Kidney (tissue), 14 donors: ENCODE results near the gene TTLL5. TPM values are rescaled to one million over a fixed set of nuclear protein-coding genes. Genes with fewer than 3 reads are reported as not detected.

Experiments used
- DNase-seq, 5 donors: peaks; one replicate each; pipeline ENCODE4 v3.0.0-alpha.2; 2013 to 2020
- FAIRE-seq: peaks from 2 replicates; lab custom pipeline; 2012; peaks lifted over from hg19 to GRCh38; lab: Jason Lieb, UNC
- H3K27ac ChIP-seq, 2 donors: one replicate each; pipeline ENCODE4 v1.7.0; 2013; ENCODE audit warnings: low read depth in 2 of 2, low read length in 2 of 2, inconsistent platforms in 1 of 2
- H3K27me3 ChIP-seq: one replicate; pipeline ENCODE4 v1.7.1; 2013; ENCODE audit warnings: low read length, inconsistent platforms; ENCODE audit not compliant: control insufficient read depth, insufficient read depth
- H3K36me3 ChIP-seq, 3 donors: one replicate each; pipeline versions ENCODE4 v1.7.0 to v1.7.1; 2013; ENCODE audit warnings: low read length in 3 of 3, control low read depth in 1 of 3, inconsistent platforms in 1 of 3; ENCODE audit not compliant: insufficient read depth in 3 of 3, control insufficient read depth in 2 of 3
- H3K4me1 ChIP-seq, 3 donors: one replicate each; pipeline versions ENCODE4 v1.7.0 to v1.7.1; 2013; ENCODE audit warnings: low read length in 3 of 3, inconsistent platforms in 1 of 3, low read depth in 1 of 3; ENCODE audit not compliant: control insufficient read depth in 2 of 3, insufficient read depth in 2 of 3
- H3K4me3 ChIP-seq, 3 donors: one replicate each; pipeline versions ENCODE4 v1.7.0 to v1.8.1; 2013; ENCODE audit warnings: low read length in 3 of 3, control low read depth in 1 of 3, inconsistent platforms in 1 of 3
- H3K9ac ChIP-seq, 3 donors: one replicate each; pipeline versions ENCODE4 v1.7.0 to v1.7.1; 2013; ENCODE audit warnings: low read length in 3 of 3, control low read depth in 1 of 3, inconsistent platforms in 1 of 3
- H3K9me3 ChIP-seq, 3 donors: one replicate each; pipeline versions ENCODE4 v1.7.0 to v1.7.1; 2013; ENCODE audit warnings: low read length in 3 of 3, control low read depth in 1 of 3, inconsistent platforms in 1 of 3; ENCODE audit not compliant: control insufficient read depth in 2 of 3, insufficient read depth in 1 of 3
- CTCF ChIP-seq: IDR thresholded peaks from 3 replicates; pipeline ENCODE4 v1.5.1; 2012; ENCODE audit warnings: mild to moderate bottlenecking, moderate library complexity, borderline replicate concordance; ENCODE audit not compliant: insufficient read depth; ENCODE audit errors: extremely low read depth
- intact Hi-C: fragments of 100-400 bp; cut with DNase I; formaldehyde crosslinking; loops from one replicate; pipeline ENCODE4 v1.11.1; 2022
- polyA plus RNA-seq: library from polyadenylated mRNA; stranded (reverse); fragments of 350-450 nt; fragmentation: Illumina TruSeq; extraction: RNeasy Lipid Tissue Mini Kit (QIAGEN cat#74804); gene quantifications from one replicate; pipeline ENCODE4 v1.2.3, GENCODE V29; 2014; ENCODE audit warnings: low read depth, low replicate concordance; ENCODE audit not compliant: insufficient read depth
- total RNA-seq: library from RNA; stranded (reverse); fragmentation: NEBNext Ultra II Directional; extraction: Animal tissue kit (Norgen Biotek cat#: 25700); gene quantifications from one replicate; pipeline ENCODE4 v1.2.1, GENCODE V29; 2021
- donor health status: control.
- donor health status: control.
- donor health status: control.
- donor health status: control.
- donor health status: control.
- donor health status: DM: yes; HTN: yes; CAD: no.
- donor health status: Normal renal cell carcinoma (clear cell type).

The TTLL5 gene
- total and polyA plus RNA-seq, 2 donors from 2014 or later, result 16.8 to 37.2 TPM

GRCh38 chr14:75926431-75927115 is 265.5 kb downstream of the TTLL5 start:
- H3K9ac ChIP-seq, result no peak overlapping the region
- H3K36me3 ChIP-seq, result no peaks in the 10 kb centered on the region
- H3K4me1 ChIP-seq, result no peaks in the 10 kb centered on the region
- H3K9me3 ChIP-seq, result no peaks in the 10 kb centered on the region
- FAIRE-seq (no peak), DNase-seq (no peak)
- no peak overlapping the region for H3K27ac ChIP-seq
- no peaks in the 10 kb centered on the region for H3K27me3 ChIP-seq
- no peak overlapping the region for H3K4me3 ChIP-seq
- intact Hi-C loops, result no loop called here
- no peak for TF ChIP-seq CTCF

DNA sequence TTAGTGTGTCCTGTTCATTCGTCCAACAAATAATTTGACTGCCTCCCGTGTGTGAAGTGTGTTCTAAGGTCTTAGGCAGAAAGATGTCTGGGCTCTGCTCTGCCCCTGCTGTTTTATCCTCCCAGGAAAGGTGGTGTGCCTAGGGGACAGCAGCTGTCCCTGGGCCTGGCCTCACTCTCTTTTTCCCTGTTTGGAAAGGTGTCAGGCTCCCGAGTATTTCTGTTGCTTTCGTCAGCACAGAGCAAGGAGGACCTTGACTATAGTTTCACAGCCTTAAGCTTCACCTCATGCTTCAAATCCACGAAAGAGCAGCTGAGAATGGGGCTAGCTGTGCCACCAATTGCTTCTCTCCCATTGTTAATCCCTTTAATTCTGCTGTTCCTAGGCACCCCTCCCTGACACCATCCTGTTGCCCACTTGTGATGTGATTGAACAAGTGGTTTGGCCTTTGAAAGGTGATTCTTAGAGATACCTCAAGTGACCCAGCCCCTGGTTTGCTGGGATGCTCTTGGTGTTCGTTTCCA is 266.6 kb downstream of the TTLL5 start:
- Histone ChIP-seq H3K36me3 (no peaks in the 10 kb centered on the region), H3K9me3 (no peaks in the 10 kb centered on the region), H3K9ac (no peak overlapping the region), H3K4me1 (no peaks in the 10 kb centered on the region), H3K27ac (no peak overlapping the region), H3K4me3 (no peak overlapping the region), H3K27me3 (no peaks in the 10 kb centered on the region)
- DNase-seq (no peak), FAIRE-seq (no peak)
- no peak for TF ChIP-seq CTCF
- intact Hi-C loops, result no loop called here

- H3K9ac ChIP-seq, result no peak overlapping the region
- intact Hi-C loops, result no loop called here
- H3K27ac ChIP-seq, result no peak overlapping the region
- no peaks in the 10 kb centered on the region for H3K9me3 ChIP-seq
- TF ChIP-seq CTCF, result no peak
- no peaks in the 10 kb centered on the region for H3K36me3 ChIP-seq
- no peaks in the 10 kb centered on the region for H3K4me1 ChIP-seq
- no peaks in the 10 kb centered on the region for H3K27me3 ChIP-seq
- DNase-seq, result peak in 2 of 5 donors; percentile 16 to 61
- H3K4me3 ChIP-seq, result no peak overlapping the region
- no peak for FAIRE-seq
Measured at GRCh38 chr14:75928690-75929181, 267.7 kb downstream of the TTLL5 start.
